Ovary (tissue), 3 donors: ENCODE data around the gene MTUS2.

Experiments used
- POLR2A ChIP-seq: fragments of 450-650 bp; IDR thresholded peaks from one replicate; pipeline ENCODE4 v1.6.1; 2017; ENCODE audit warnings: antibody characterized with exemption, mild to moderate bottlenecking, moderate library complexity
- TF ChIP-seq, protein P1 (sequence below), 3 donors: fragments of 450-650 bp in 2 of 3; fragments of 200-600 bp in 1 of 3; IDR thresholded peaks; one replicate each; pipeline versions ENCODE4 v1.5.1 to v1.8.0; 2016 to 2022; ENCODE audit warnings: antibody characterized with exemption in 3 of 3, mild to moderate bottlenecking in 1 of 3
- donor health status: DM: no; HTN: no; CAD: no.

DNA sequence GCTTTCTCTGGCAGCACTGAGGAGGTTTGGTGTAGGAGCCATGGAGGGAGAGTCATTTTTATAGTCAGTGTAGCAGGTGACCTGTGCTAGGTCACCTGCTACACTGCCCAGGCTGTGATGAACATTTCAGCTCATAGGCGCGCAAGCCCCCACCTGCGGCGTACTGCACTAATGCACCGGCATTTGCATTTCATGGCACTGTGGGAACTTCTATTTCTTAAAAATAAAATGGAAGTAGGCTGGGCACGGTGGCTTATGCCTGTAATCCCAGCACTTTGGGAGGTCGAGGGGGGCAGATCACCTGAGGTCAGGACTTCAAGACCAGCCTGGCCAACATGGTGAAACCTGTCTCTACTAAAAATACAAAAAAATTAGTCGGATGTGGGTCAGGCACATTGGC, 674.4 kb downstream of the MTUS2 start:
- no peak for TF ChIP-seq POLR2A
- TF ChIP-seq, protein P1, sequence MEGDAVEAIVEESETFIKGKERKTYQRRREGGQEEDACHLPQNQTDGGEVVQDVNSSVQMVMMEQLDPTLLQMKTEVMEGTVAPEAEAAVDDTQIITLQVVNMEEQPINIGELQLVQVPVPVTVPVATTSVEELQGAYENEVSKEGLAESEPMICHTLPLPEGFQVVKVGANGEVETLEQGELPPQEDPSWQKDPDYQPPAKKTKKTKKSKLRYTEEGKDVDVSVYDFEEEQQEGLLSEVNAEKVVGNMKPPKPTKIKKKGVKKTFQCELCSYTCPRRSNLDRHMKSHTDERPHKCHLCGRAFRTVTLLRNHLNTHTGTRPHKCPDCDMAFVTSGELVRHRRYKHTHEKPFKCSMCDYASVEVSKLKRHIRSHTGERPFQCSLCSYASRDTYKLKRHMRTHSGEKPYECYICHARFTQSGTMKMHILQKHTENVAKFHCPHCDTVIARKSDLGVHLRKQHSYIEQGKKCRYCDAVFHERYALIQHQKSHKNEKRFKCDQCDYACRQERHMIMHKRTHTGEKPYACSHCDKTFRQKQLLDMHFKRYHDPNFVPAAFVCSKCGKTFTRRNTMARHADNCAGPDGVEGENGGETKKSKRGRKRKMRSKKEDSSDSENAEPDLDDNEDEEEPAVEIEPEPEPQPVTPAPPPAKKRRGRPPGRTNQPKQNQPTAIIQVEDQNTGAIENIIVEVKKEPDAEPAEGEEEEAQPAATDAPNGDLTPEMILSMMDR (IDR thresholded peaks at IDR 0.05), result no peak
